ENCODE data around the gene TMEM25. TPM values are rescaled to one million over a fixed set of nuclear protein-coding genes. Genes with fewer than 3 reads are reported as not detected.

Gene TMEM25
- total and polyA plus RNA-seq, 4 donors, result 8.8 to 32.0 (median 17.2) TPM

- H3K36me3 ChIP-seq (ENCODE audit: control insufficient read depth in 4 of 4, insufficient read depth in 4 of 4, low read length in 4 of 4), result peaks cover 22 to 53% (median 25%) of the 10 kb centered on the region in 4 donors
- no peak for ATAC-seq (ENCODE audit: insufficient read depth, low FRiP score)
- no peaks in the 10 kb centered on the region for H3K27me3 ChIP-seq (ENCODE audit: control insufficient read depth in 3 of 3, insufficient read depth in 3 of 3, low read length in 2 of 3)
- H3K27ac ChIP-seq (ENCODE audit: low read depth in 1 of 2, low read length in 1 of 2), result no peak overlapping the region
- no peaks in the 10 kb centered on the region for H3K4me1 ChIP-seq (ENCODE audit: control insufficient read depth in 5 of 5, insufficient read depth in 5 of 5, low read length in 5 of 5)
- no peaks in the 10 kb centered on the region for H3K9me3 ChIP-seq (ENCODE audit: control insufficient read depth in 4 of 4, insufficient read depth in 3 of 4, low read length in 3 of 4)
- WGBS, 2 donors, result 26 to 28% methylated on average over 7 of the region's 7 CpGs
- no peak overlapping the region for H3K9ac ChIP-seq (ENCODE audit: insufficient read depth in 1 of 2, low read length in 2 of 2)
- peak; percentile 83 to 91 (median 87) for DNase-seq
- no peak overlapping the region for H3K4me3 ChIP-seq
- TF ChIP-seq, protein P1, sequence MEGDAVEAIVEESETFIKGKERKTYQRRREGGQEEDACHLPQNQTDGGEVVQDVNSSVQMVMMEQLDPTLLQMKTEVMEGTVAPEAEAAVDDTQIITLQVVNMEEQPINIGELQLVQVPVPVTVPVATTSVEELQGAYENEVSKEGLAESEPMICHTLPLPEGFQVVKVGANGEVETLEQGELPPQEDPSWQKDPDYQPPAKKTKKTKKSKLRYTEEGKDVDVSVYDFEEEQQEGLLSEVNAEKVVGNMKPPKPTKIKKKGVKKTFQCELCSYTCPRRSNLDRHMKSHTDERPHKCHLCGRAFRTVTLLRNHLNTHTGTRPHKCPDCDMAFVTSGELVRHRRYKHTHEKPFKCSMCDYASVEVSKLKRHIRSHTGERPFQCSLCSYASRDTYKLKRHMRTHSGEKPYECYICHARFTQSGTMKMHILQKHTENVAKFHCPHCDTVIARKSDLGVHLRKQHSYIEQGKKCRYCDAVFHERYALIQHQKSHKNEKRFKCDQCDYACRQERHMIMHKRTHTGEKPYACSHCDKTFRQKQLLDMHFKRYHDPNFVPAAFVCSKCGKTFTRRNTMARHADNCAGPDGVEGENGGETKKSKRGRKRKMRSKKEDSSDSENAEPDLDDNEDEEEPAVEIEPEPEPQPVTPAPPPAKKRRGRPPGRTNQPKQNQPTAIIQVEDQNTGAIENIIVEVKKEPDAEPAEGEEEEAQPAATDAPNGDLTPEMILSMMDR (IDR thresholded peaks at IDR 0.05; ENCODE audit: control extremely low read depth, extremely low read depth), result peak; percentile 76
Observed at GRCh38 chr11:118488480-118489109, 42.4 kb upstream of the TMEM25 start.

- 85 to 93% methylated on average over 4 of the region's 4 CpGs for WGBS, 2 donors
- Histone ChIP-seq H3K4me3 (no peak overlapping the region), H3K27me3 (ENCODE audit: control insufficient read depth in 3 of 3, insufficient read depth in 3 of 3, low read length in 2 of 3) (no peaks in the 10 kb centered on the region), H3K36me3 (ENCODE audit: control insufficient read depth in 4 of 4, insufficient read depth in 4 of 4, low read length in 4 of 4) (peaks cover 24 to 50% (median 27%) of the 10 kb centered on the region in 4 donors), H3K27ac (ENCODE audit: low read depth in 1 of 2, low read length in 1 of 2) (no peak overlapping the region), H3K9me3 (ENCODE audit: control insufficient read depth in 4 of 4, insufficient read depth in 3 of 4, low read length in 3 of 4) (no peaks in the 10 kb centered on the region), H3K4me1 (ENCODE audit: control insufficient read depth in 5 of 5, insufficient read depth in 5 of 5, low read length in 5 of 5) (no peaks in the 10 kb centered on the region), H3K9ac (ENCODE audit: insufficient read depth in 1 of 2, low read length in 2 of 2) (no peak overlapping the region)
- ATAC-seq (ENCODE audit: insufficient read depth, low FRiP score) (no peak), DNase-seq (no peak)
- TF ChIP-seq, protein P1 (IDR thresholded peaks at IDR 0.05; ENCODE audit: control extremely low read depth, extremely low read depth), result no peak
Observed at GRCh38 chr11:118491041-118491440, 40.0 kb upstream of the TMEM25 start.

DNA sequence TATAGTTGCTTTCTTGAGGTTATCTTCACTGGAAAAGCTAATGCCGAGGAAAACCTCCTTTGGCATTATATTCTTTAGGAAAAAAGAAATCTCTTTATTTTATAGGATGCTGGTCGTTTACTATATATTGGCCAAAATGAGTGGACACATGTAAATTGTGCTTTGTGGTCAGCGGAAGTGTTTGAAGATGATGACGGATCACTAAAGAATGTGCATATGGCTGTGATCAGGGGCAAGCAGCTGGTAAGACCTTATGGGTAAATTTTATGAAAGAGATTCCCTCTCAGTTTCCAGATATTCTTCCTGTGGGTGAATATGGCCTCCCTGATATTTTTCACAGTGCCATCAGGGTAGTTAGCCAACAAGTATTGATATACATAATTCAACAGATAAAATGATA, 33.2 kb upstream of the TMEM25 start:
- H3K4me1 ChIP-seq (ENCODE audit: control insufficient read depth in 5 of 5, insufficient read depth in 5 of 5, low read length in 5 of 5), result no peaks in the 10 kb centered on the region
- H3K9ac ChIP-seq (ENCODE audit: insufficient read depth in 1 of 2, low read length in 2 of 2), result no peak overlapping the region
- H3K27me3 ChIP-seq (ENCODE audit: control insufficient read depth in 3 of 3, insufficient read depth in 3 of 3, low read length in 2 of 3), result no peaks in the 10 kb centered on the region
- H3K9me3 ChIP-seq (ENCODE audit: control insufficient read depth in 4 of 4, insufficient read depth in 3 of 4, low read length in 3 of 4), result no peaks in the 10 kb centered on the region
- ATAC-seq (ENCODE audit: insufficient read depth, low FRiP score) (no peak), DNase-seq (no peak)
- no peak overlapping the region for H3K27ac ChIP-seq (ENCODE audit: low read depth in 1 of 2, low read length in 1 of 2)
- TF ChIP-seq, protein P1 (IDR thresholded peaks at IDR 0.05; ENCODE audit: control extremely low read depth, extremely low read depth), result no peak
- H3K4me3 ChIP-seq, result no peak overlapping the region
- 91 to 94% methylated on average over 4 of the region's 4 CpGs for WGBS, 2 donors
- H3K36me3 ChIP-seq (ENCODE audit: control insufficient read depth in 4 of 4, insufficient read depth in 4 of 4, low read length in 4 of 4), result peaks cover 36 to 57% (median 43%) of the 10 kb centered on the region in 4 donors

DNA sequence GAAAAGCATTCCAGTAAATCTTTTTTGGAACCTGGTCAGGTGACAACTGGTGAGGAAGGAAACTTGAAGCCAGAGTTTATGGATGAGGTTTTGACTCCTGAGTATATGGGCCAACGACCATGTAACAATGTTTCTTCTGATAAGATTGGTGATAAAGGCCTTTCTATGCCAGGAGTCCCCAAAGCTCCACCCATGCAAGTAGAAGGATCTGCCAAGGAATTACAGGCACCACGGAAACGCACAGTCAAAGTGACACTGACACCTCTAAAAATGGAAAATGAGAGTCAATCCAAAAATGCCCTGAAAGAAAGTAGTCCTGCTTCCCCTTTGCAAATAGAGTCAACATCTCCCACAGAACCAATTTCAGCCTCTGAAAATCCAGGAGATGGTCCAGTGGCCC, 27.8 kb upstream of the TMEM25 start:
- H3K9ac ChIP-seq (ENCODE audit: insufficient read depth in 1 of 2, low read length in 2 of 2), result no peak overlapping the region
- 54 to 69% methylated on average over 3 of the region's 3 CpGs for WGBS, 2 donors
- no peak for ATAC-seq (ENCODE audit: insufficient read depth, low FRiP score)
- TF ChIP-seq, protein P1 (IDR thresholded peaks at IDR 0.05; ENCODE audit: control extremely low read depth, extremely low read depth), result no peak
- H3K4me1 ChIP-seq (ENCODE audit: control insufficient read depth in 5 of 5, insufficient read depth in 5 of 5, low read length in 5 of 5), result no peaks in the 10 kb centered on the region
- no peak overlapping the region for H3K4me3 ChIP-seq
- no peaks in the 10 kb centered on the region for H3K27me3 ChIP-seq (ENCODE audit: control insufficient read depth in 3 of 3, insufficient read depth in 3 of 3, low read length in 2 of 3)
- H3K36me3 ChIP-seq (ENCODE audit: control insufficient read depth in 4 of 4, insufficient read depth in 4 of 4, low read length in 4 of 4), result peaks cover 55 to 69% (median 60%) of the 10 kb centered on the region in 4 donors
- H3K27ac ChIP-seq (ENCODE audit: low read depth in 1 of 2, low read length in 1 of 2), result no peak overlapping the region
- H3K9me3 ChIP-seq (ENCODE audit: control insufficient read depth in 4 of 4, insufficient read depth in 3 of 4, low read length in 3 of 4), result no peaks in the 10 kb centered on the region
- DNase-seq, result no peak

Data from lung (tissue), 12 donors.